Medulla oblongata (tissue), 1 donor: ENCODE results near the gene KBTBD13.
"Not testable (repeated sequence)": the region's sequence is repeated elsewhere in the genome, so short reads cannot be mapped to it uniquely, and the experiment has no call there.

Source experiments
- DNase-seq: peaks from one replicate; pipeline ENCODE4 v3.0.0-alpha.2; 2015; ENCODE audit errors: extremely low spot score

KBTBD13 gene

DNA sequence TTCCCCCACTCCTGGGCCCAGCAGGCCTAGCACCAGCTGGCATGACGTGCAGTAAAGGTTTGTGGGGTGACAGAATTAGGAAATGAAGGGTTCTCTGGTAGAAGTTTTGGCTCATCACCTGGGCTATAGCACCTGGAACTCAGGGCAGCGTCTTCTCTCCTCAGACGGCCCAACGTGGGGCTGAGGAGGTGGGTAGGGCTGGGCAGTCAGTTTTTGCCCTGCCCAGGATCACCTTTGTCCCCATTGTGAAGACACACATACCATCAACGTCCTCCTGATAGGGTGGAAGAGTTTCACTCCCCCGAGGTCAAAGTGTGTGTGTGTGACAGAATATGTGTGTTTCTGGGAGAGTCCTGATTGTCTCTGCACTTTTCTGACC is 12.1 kb downstream of the KBTBD13 start:
- no peak for DNase-seq

DNA sequence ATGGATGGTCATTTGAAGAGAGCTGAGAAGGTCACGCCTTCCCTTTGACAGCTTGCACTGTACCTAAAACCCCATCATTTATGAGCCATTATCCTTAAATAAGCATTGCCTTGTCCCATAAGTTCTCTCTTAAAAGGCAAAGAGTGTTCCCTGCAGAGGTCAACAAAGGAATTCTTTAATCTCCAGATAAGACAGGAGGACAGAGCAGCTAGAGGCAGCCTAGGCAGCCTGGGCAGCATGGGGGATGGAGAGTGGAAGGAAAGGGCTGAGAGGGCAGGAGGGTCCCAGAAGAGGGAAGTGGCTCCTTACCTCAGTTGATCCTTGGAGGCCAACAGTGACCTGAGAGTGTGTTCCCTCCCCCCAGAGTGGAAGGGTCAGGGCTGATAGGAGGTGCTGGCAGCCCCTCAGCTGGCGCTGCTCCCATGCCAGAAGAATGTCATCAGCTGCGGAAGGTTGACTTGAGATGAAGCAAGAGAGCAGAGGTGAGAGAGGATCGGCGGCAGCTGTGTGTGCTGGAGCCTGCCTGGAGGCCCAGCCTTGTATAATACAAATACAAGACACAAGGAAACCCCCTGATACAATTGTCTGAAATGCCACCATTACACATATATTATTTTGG is 12.8 kb downstream of the KBTBD13 start:
- DNase-seq = no peak

DNA sequence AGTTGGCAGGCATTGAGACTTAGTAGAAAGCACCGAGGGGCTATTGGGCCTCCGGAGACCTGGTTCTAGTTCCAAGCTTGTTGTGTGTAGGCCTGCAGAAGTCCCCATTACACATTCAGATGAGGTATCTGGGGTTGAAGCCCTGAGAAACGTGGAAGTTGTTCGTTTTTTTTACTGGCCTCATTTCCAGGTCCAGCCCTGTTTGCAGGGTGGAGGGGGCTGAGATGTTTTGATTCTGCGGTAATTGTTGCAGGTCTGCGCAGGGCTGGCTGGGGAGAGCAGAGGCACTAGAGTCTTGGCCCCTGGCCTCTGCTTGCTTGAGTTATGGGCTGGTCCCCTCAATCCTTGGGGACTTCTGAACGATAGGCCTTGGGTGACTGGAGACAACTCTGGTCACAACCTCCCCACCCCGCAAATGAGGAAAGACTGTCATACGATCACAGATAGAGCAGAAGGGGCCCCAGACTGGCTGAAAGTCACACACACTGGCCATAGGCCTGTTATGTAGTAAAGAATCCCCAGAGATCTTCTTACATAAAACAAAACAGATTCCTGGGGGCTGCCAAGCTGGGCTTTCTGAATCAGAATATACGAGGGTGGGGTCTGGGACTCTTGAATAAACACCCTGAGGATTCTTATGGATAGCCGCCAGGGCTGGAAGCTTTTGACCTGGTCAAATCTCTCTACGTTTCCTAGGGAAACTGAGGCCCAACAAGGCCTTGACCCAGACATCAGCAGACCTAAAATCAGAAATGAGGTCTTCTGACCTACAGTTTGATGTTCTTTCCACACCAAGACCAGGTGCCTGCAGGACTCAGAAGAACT is 15.6 kb downstream of the KBTBD13 start:
- DNase-seq = no peak

DNA sequence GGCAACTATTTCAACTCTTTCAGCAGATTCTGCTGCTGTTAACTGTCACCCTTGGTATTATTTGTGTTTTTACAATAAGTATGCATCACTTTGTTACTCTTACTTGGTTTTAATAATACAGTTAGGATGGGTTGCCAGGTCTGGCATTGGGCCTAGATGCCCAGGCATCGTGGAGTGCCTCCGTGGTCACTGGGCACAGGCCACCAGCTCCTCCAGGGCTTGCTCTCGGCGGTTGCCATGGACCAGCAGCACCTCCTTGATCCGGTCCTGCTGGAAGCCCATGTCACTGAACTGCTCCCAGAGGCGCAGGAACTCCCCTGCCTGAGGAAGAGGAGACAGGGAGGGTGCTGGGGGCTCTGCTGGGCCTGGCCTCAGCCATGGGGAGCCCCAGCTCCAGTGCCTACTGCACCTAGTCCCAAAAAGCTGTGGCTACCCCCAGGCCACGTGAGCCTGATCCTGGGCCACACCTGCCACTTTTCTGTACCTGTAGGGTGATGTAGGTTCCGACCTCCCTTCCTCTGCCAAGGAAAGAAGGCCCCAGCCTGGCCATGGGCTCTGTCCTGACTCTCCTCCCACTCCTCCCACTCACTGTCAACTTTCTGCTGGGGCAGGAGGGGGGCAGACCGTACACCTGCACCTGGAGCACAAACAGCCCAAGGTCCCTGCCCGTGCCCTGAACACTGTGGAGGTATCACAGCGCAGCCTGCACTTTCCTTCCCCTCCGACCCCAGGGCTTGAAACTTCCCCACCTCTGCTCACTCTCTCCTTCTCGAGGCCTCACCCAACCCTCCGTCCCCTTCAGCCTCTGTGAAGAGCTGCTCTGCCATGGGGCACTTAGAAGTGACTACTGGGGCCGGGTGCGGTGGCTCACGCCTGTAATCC is 16.6 kb downstream of the KBTBD13 start:
- no peak for DNase-seq

DNA sequence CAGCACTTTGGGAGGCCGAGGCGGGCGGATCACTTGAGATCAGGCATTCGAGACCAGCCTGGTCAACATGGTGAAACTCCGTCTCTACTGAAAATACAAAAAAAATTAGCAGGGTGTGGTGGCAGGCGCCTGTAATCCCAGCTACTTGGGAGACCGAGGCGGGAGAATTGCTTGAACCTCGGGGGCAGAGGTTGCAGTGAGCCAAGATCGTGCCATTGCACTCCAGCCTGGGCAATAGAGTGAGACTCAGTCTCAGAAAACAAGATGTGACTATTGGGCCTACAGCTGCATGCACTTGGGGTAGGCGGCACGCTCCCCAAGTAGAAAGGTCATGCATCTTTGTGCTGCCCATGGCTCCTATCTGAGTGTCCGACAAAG is 17.2 kb downstream of the KBTBD13 start:
- not testable (repeated sequence) for DNase-seq

DNA sequence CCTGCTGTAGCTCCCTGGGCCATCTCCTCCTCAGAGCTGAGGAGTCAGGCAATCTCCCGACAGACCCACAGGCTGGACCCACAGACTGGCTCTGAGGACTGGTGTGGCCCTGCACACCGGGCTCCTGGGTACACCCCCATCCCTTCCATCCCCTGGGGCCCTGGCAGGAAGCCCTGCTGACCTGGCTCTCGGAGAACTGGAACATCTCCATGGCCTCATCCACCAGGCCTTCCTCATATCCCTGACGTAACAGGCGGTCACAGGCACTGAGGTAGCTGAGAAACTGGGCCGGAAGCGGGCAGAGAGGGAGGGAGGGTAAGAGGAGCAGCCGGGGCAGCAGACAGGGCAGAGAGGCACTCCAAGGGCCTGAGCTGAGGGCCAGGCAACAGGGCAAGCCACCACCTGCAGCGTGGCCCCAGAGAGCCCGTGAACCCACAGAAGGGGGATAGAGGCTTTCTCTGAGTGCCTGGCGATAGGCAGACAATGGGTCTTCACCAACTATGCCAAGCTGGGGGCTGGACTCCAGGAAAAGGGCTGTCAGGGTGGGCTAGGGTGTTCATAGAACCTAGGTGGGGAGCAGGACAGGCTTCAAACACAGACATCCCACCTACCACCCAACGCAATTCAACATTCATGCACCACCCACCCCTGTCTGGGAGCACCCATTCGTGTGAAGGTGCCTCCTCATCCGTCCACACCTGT is 17.9 kb downstream of the KBTBD13 start:
- no peak for DNase-seq

DNA sequence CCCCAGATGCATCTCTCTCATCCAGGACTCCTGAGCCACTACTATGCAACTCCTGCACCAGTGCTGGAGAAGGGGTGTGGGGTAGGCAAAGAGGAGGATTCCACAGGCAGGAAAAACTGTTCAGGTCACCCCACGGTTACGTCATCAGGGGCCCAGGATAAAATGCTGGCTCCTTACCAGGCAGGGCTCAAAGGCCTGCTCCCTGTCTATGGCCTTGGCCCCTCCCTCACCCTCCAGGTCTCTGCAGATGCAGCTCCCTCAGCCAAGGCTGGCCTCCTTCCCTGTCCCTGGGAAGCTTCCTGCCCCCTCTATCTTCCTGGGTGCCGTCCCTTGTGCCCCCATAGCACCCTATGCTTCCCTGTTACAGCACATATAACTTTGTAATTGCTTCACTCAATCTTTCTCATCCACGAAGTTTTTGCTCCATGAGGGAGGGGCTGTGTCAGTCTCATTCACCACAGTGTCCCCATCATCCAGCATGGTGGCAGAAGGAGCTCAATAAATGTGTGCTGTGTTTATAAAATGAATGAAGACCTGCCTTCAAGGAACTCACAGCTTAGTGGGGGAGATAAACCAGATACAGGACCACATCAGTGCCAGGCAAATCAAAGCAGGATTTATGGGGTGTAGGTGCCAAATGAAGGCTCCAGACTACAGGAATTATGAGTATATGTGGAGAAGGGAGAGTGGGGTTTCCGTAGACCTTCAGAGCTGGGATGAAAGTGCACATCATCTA is 18.6 kb downstream of the KBTBD13 start:
- DNase-seq = no peak

DNA sequence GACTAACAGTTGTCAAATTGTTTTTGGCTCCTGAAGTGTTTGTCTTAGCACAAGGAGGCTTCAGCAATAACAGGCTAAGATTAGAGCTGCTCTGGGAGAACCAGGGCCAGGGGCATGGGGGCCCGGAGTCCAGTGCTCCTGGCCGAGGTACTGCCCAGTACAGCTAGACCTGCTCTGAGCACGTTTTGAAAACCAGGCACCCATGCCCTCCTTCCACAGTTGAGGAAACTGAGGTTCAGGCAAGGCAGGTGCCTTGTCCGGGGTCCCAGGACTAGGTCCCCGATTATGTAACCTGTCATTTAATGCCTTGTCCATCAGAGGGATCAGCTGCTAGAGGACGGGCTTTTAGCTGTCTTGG is 19.2 kb downstream of the KBTBD13 start:
- DNase-seq = no peak

DNA sequence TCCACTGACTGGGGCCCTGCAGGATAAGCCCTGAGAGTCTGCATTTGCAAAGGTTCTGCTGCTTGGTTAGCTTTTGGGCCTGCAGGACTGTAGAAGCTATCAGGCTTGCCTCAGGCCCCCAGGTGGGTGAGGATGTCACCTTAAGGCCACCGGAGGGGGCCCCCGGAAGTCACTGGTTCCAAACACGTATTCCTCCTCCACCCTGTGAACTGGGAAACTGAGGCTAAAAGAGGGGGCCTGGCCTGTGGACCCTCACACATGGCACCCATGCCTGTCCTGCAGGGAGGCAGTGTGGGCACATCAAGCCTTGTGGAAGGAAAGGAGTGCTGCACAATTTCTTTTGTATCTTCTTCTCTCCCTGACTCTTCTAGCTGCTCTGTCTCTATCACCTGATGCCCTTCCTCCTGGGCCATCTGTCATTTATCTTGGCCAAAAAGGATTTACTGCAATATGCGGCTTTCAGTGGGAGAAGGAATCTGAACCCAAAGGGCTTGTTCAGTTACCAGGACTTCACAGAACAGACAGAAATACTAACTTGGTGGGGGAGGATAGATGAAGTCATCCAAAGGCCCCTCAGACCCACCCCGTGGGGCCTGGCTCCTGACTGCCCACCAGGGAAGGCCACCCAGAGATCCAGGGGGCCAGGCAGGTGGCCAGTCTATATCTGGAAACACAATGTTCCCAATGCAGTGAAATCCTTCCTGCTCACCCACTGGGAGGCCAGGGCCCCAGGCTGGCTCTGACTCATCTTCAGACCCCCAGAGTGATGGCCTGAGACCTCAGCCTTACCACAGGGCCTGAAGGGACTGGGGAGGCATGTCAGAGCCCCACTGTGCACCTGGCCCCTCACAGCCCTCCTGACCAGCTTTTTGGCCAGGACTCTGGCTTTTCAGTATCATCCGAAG is 20.2 kb downstream of the KBTBD13 start:
- DNase-seq = no peak

DNA sequence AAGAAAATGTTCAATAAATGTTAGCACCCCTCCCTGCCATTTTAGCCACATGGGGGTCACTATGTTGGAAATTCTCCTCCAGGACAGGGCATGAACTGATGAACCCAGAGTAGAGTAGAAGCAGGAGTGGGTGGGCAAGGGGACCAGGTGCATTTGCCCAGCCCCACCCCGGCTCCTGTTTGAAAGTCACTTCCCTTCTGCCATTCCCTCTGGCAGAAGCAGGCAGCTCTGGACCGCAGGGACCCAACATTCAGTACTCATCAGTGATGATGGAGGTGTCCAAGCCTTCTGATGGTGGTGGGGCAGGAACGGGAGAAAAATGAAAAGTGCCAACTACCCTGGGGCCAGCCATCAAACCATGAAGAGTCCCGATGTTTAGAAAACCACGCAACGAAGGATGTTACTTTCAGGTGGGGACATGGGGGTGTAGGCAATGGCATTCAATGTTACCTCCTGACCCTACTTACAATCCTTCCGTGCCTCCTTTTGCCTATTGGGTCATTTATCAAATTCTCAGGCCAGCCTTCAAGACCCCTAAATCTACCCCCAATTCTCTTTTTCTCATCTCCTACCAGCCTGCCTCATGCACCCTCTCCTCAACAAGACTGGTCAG is 21.2 kb downstream of the KBTBD13 start:
- no peak for DNase-seq

DNA sequence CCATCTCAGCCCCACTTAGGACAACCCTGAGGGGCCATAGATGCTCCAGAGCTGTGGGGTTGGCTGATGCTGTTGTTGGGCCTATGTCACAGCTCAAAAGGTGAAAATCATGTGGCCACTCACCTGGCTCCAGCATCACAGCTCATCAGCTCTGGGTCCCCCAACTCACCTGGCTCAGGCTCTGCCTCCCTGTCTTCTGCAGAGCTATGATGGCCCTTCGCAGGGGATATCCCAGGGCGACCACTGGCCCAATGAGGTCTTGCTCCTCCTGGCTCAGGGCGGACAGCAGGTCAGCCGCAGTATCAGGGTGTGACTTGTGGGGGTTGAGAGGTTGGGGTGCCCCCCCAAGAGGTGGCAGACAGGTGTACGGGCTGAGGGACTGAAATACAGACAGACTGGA is 22.8 kb downstream of the KBTBD13 start:
- no peak for DNase-seq

DNA sequence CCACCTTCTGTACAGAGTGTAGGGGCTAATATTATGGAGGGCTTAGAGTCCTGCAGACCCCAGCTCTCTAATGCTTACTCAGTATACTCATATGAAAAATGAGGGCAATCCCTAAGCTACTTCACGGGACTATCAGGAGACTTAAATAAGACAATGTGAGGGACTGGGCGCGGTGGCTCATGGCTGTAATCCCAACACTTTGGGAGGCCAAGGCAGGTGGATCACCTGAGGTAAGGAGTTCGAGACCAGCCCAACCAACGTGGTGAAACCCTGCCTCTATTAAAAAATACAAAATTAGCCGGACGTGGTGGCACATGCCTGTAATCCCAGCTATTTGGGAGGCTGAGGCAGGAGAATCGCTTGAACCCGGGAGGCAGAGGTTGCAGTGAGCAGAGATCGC is 23.3 kb downstream of the KBTBD13 start:
- not testable (repeated sequence) for DNase-seq

DNA sequence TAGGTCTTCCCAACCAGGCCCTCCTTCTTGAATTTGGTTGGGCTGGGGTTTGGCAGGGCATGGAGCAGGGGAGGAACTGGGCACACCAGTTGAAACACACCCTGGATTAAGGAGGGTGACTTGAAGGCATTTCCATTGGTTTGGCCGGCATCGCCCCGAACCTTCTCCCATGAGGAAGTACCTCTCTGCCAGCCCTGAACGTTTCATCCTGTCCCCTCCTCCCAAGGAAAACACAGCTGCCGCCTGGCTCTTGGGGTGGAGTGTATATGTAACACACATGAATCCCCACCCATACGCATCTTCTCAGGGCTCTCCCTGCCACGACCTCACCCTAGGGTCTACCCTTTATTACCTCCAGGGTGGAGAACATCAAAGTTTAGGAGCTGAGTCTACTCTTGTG is 23.9 kb downstream of the KBTBD13 start:
- DNase-seq = no peak

DNA sequence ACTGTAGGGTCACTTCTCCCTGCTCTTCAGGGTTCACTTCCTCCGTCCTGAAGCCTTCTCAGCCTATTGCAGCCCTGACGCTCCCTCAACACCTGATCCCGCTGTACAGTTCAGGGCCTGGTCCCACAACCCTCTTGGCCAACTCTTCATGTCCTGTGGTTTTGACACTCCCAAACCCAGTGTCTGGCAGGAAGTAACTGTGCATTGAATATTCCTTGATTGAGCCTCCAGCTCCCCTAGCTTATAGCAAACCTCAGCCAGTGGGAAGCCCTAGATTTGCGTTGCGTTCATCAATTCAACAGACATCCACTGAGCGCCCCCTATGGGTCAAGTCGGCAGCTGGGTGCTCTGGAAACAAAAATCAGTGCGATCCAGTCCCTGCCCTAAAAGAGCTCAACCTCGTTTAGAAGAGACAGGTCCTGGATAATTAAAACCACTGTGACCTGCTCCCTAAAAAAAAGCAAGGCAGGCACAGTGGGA is 24.9 kb downstream of the KBTBD13 start:
- DNase-seq = peak; percentile 71

DNA sequence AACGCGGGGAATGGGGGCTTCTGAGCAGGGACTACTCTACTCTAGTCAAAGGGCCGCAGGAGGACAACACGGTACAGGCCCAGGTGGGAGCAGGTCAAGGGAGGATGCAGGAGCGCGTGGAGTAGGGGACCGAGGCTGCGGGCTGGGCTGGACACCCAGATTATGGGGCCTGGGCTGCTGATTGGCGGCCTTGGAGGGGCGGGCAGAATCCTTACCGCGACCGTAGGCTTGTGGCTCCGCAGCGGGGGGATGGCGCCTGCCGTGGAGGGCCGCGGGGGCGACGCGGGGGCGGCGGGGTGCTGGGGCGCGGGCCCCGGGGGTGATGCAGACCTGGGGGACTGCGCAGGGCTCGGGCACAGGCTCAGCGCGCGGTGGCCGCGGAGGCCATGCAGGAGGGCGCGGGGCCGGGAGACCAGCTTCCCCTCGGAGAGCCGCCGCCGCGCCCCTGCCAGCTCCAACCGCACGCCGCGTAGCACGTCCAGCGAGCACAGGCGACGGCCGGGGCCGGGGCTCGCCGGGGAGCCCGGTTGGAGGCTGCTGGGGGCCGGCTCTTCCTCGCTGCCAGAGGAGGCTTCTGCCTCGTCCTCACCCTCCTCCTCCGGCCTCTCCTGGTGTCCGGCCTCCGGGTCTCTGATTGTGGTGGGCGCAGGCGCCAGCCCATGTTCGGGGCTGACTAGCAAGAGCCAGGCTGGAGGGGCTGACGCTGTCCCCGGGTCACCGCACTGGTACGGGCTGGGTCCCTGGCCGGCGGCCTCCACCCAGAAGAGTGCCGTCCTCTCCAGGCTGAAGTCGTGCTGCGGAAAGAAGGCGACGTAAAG is 25.6 kb downstream of the KBTBD13 start:
- DNase-seq = no peak

DNA sequence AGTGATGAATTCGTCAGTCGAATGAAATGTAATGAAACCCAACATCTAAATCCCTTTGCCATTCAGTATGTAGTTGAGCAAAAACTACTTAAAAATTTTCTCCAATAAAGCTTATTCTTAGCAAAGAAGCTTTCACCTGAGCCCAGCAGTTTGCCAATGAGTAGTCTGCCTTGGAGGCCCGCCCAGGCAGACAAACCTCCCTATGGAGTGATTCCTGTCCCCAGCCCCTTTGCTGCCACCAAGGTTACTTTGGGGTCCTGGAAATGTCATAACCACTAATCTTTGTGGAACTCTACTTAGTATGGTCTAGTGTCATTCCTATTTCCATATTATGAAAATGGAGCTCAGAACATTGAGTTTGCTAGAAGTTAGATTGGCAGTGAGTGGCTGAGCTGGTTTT is 26.4 kb downstream of the KBTBD13 start:
- no peak for DNase-seq

DNA sequence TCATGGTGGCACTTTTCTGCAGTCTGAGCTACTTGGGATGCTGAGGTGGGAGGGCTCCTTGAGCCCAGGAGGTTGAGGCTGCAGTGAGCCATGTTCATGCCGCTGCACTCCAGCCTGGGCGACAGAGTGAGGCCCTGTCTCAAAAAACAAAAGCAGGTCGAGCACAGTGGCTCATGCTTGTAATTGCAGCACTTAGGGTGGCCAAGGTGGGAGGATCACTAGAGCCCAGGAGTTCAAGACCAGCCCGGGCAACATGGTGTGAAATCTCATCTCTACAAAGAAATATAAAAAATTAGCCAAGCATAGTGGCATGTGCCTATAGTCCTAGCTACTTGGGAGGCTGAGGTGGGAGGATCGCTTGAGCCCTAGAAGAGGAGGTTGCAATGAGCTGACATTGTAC is 28.5 kb downstream of the KBTBD13 start:
- no peak for DNase-seq

DNA sequence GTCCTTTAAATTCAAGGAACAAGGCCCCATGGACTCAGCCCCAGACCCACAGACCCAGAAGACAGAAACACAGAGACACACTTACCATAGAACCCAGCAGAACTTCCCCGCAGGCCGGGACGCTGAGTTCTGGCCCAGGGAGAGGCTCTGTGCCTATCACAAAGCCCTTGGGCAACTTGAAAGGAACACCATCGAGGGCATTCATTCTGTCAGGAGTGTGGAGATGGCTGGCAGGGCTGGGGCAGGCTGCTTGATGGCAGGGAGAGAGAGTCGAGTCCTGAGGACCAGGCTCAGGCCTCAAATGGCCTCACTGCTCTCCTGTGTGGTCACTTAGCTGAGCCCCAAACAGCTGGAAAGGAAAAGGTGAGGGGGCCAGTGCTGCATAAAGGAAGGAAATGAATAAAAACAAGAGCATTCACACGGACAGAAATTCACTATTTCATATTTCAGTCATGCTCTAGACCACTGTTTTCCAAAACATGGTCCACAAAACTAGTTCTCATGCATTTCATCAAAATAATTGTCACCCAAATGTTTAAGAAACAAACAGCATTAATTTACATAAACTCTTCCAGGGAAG is 29.6 kb downstream of the KBTBD13 start:
- no peak for DNase-seq
